NCI-H1048 (cell line): ENCODE data around the gene GEMIN4.
"Not testable (repeated sequence)": the region's sequence is repeated elsewhere in the genome, so short reads cannot be mapped to it uniquely, and the experiment has no call there.

Experiments
- DNase-seq: peaks from one replicate; lab custom pipeline; 2025; lab: John Stamatoyannopoulos, UW

The GEMIN4 gene

DNA sequence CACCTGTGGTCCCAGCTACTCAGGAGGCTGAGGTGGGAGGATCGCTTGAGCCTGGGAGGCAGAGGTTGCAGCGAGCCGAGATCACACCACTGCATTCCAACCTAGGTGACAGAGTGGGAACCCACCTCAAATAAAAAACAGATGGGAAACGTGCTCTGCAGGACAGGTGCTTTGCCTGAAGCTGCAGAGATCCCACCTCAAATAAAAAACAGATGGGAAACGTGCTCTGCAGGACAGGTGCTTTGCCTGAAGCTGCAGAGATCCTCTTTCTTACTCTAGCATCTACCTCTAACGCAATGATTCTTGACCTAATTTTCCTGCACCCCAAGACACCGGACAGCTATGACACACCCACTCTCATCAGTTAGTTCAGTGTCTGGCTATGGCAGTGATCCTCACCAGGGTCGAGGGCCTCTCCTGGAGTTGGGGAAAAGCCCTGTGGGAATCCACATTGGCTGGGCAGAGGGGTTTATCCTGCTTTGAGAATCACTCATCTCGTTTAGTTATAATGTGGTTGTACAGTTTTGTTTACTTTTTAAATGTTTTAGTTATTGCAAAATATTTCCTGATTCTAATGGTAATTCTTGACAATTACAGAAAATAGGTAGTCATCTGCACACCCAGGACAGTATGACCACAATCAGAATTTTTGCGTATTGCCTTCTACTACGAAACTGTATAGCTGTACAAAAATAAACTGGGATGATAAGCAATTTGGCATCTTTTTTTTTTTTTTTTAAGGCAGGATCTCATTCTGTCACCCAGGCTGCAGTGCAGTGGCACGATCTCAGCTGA, 48.8 kb downstream of the GEMIN4 start:
- DNase-seq: no peak

DNA sequence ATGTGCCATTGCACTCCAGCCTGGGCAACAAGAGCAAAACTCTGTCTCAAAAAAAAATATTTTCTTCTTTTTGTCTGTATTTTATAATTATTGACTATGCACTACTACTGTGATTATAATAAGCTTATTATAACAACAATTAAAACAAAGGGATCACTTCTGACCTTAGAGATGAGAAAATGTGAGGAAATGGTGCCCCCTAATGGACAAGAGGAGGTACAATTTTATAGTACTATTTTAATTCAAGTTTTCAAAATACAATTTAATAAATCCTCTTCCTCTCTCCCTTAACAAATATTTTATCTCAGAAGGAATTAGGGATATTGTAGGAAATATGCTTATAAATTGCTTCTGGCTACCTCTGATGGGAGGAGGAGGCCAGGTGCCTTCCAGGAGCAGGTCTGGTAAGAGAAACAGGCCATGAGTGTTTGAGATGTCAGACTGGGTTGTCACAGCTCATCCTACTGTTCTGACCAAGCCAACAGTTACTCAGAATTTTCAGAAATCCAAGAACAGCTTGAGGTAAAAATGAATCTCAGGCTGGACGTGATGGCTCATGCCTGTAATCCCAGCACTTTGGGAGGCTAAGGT, 51.5 kb downstream of the GEMIN4 start:
- DNase-seq: no peak

DNA sequence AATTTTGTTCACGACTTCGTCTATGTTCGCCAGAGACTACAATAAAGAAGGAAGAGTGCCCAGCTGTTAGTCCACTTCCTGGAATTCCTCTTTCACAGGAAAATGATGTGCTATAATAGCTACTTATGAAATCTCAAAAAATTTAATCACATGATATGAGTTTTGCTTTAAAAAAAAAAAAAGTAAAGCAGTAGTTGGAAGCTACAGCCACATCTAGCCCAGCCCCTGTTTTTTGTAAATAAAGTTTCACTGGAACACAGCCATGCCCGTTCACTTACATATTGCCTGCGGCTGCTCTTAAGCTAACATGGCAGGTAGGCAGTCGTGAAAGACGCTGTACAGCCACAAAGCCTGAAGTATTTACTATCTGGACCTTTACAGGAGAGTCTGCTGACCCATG, 52.7 kb downstream of the GEMIN4 start:
- DNase-seq: no peak

DNA sequence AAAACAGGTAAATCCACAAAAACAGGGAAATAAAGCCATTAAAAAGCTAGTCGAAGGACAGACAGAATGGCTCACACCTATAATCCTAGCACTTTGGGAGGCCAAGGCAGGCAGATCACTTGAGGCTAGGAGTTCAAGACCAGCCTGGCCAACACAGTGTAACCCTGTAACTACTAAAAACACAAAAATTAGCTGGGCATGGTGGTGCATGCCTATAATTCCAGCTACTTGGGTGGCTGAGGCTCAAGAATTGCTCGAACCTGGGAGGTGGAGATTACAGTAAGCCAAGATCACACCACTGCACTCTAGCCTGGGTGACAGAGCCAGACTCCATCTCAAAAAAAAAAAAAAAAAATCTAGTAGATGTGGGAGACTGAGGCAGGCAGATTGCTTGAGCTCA, 54.0 kb downstream of the GEMIN4 start:
- DNase-seq: not testable (repeated sequence)

DNA sequence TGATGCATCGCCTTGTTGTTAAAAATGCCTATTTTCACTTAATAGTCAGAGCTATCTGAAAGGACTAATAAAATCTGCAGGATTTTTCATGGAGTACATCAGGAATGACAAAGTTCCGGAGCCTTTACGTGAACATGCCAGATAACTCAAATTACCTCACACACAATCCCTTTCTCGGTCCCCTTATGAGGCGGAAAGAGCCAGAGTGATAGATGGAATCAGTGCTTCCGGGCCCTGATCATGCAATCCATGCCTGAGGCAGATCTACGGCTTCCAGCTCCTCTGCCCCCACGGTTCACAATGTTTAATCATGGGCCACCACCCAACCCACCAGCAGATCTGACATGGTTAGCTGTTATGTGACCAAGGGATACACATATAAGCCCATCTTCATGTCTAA, 54.4 kb downstream of the GEMIN4 start:
- DNase-seq: no peak

DNA sequence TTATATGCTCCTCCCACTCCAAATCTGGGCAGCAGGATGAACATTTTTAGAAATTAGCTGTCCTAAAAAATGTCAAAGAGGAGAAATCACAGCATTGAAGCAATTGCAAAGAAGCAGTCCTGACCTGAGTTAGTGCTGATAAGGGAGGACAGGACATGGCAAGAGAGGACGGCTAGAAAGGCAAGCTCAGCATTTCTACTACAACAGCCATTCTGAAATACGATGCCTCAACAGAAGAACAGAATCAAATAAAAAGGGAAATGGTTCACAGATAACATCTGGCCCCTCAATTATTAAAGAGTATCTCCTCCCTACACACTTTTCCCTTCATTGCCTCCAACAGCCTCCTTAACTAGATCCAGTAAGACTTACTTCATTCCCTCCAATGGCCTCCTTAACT, 55.7 kb downstream of the GEMIN4 start:
- no peak for DNase-seq
